Umbilical cord (tissue), 2 donors: Measurements from ENCODE around the gene FHDC1. TPM values are rescaled to one million over a fixed set of nuclear protein-coding genes. Genes with fewer than 3 reads are reported as not detected.
A peak's percentile ranks its signal among the peaks of the same experiment; 100 is the strongest.

Source experiments
- DNase-seq: peaks from one replicate; pipeline ENCODE4 v3.0.0-alpha.2; 2015; ENCODE audit warnings: low spot score
- total RNA-seq: library from RNA; depleted of rRNA; stranded (reverse); fragments of >200 nt; gene quantifications from one replicate; pipeline ENCODE4 v1.2.3, GENCODE V29; 2014; ENCODE audit warnings: low replicate concordance; ENCODE audit not compliant: insufficient read depth

The FHDC1 gene
- total RNA-seq, 1 donor from 2014 or later = 2.6 TPM

GRCh38 chr4:152957437-152958171 lies 21.5 kb downstream of the FHDC1 start:
- no peak for DNase-seq

GRCh38 chr4:152959080-152959479 lies 23.0 kb downstream of the FHDC1 start:
- no peak for DNase-seq

DNA sequence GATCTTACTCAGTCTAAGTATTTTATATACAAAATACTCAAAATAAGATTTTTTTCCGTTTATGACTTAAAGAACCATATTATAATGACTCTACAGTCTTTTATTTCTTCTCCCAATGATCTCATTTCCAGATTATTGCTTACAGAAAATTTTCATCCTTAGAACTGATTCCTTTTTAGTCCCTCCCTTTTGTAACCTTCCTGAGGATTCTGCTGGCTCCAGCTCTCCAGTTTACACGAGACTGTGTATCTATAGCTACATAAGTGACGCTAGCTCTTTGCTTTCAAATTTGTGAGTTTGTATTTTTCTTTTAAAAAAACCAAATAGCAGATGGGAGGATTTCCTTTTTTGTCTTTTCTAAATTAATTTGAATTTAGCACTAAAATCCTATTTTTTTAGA lies 24.0 kb downstream of the FHDC1 start:
- DNase-seq = no peak

DNA sequence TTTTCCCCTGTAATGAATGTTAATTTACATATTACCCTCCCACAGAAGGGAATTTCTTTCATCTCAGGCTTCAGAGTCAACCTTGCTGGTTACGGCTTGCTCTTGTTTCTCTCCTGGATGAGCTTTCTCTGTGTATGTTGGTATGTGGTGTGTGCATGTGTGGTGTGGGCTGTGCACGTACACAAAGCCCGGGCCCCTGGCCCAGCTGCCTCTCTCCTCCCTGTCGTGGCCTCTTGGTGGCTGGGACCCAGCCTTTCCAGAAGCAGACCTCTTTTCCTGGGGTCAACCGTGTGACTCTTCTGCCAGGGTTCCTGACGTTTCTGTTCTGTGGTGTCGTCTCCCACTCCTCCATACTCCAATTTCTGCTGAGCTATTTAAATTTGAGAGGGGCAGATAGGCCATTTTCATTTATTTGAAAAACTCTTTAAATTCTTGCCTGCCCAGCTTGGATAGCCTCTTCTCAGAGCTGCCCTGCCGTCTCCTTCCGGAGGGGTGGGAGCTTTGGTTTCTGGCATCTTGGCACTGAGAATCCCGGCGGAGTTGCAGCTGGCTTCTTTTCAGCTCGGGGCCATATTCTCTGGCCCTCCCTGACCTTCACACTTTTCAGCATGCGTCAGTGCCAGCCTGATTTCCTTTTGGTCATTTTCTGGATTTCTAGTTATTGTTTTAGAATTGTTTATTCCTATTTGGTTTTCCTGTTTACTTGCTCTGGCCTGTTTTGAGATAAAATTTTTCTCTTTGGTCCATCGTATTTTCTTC lies 25.1 kb downstream of the FHDC1 start:
- no peak for DNase-seq

DNA sequence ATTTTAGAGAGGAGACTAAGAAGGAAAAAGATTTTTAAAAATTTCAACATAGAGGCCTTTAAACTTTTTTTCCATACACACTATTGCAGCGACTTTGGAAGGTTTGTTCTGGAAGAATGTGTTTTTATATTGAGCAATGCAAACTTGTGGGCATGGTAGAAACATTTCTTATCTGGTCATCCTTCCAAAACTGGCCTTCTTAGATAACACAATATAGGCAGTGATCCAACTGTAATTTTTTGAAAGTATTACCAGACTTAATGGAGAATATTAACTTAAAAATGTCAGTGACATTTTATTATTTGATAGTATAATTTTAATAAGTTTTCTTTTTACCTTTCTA lies 25.6 kb downstream of the FHDC1 start:
- DNase-seq = no peak

GRCh38 chr4:152962150-152962549 lies 26.0 kb downstream of the FHDC1 start:
- DNase-seq = no peak

DNA sequence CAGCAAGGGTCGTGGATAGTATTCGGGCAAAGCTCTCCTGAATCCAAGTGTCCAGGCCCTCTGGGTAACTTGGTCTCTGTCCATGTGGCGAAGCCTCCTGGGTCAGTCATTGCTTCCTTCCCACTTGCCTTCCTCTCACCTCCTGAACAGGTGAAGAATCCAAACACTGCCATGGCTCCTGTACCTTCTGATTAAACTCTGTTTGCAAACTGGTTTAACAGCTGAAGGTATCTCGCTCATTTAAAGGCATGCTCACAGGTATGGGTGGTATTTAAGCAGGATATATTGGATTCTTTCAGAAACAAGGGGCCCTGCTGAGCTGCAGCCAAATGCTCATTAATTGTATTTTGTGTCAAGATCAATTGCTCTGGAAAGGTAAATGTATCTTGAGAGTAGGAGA lies 28.2 kb downstream of the FHDC1 start:
- peak; percentile 61 for DNase-seq

DNA sequence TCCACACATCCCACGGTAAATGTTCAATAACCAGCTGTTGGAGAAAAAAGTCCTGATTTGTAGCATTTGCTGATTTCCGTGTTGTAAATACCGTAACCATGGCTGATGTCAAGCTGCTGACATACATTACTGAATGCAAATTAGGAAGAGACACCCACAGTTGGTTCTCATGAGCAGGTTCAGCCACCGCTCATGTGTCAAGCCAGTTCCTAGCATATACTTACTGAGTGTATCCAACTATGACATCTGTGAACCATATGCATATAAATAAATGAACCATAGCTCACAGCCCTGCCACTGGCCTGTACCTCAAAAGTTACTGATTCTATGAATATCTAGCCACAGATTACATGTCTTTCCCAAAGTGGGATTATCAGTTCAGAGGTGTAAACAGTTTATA lies 29.5 kb downstream of the FHDC1 start:
- DNase-seq = no peak

DNA sequence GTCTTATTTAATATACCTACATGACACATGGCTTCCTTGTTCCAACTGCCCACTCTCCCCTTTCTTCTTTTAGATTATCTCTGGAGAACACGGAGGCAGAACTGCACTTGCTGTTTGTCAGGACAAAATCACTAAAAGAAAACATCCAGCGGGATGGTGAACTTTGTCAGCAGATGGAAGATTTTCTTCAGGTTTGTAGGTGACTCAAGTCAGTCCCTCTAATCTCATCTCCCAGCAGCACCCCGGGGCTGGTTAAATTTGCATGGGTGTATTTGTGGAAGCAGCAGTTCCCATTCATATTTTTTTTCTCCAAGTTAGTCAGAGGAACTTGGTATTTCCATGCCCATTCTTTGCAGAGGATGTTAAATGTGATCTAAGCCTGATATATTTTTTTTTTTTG lies 31.8 kb downstream of the FHDC1 start:
- DNase-seq = no peak

- no peak for DNase-seq
Measured at GRCh38 chr4:152968806-152969394, 32.8 kb downstream of the FHDC1 start.

DNA sequence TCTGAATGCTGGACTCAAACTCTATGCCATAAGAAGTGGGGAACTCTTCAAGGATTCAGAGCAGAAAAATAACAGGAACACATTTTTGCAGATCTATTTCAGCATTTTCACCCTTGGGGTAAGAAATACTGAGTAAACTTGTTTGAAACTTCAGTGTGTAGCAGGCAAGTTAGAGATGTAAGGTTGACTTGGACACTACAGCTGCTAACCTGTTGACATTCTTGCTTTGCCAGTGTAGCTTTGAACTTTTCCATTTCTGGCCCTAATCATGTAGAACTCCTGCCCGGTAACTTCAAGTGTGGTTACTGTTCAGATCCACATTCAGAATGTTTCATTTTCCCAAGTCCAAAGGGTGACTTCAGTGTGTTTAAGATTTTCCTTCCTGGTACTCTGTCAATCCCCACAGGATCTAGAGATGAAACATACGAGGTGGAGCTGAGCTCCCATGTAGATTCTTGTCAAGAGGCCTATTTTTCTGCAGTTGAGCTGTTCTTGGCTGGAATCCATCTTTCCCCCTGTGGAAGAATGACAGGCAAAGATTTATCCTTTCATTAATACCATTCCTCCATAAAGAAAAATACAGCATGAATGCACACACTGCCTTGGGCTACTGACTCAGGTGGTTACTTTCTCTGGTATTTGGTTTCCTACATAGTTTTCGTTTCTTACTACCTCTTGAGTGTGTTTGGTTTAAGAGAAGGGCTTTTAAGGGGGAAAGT lies 34.1 kb downstream of the FHDC1 start:
- peak; percentile 83 for DNase-seq

DNA sequence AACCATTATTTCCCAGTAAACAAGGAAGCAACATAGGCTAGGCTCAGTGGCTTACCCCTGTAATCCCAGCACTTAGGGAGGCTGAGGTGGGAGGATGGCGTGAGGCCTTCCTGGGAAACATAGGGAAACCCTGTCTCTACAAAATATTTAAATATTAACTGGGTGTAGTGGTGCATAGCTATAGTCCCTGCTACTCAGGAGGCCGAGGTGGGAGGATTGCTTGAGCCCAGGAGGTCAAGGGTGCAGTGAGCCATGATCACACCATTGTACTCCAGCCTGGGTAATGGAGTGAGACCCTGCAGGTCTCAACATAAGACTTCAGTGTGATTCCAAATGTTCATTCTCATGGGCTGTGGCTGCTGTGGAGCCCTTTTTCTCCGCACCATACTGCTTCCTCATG lies 34.9 kb downstream of the FHDC1 start:
- no peak for DNase-seq

GRCh38 chr4:152972821-152973628 lies 36.9 kb downstream of the FHDC1 start:
- peak; percentile 91 for DNase-seq

DNA sequence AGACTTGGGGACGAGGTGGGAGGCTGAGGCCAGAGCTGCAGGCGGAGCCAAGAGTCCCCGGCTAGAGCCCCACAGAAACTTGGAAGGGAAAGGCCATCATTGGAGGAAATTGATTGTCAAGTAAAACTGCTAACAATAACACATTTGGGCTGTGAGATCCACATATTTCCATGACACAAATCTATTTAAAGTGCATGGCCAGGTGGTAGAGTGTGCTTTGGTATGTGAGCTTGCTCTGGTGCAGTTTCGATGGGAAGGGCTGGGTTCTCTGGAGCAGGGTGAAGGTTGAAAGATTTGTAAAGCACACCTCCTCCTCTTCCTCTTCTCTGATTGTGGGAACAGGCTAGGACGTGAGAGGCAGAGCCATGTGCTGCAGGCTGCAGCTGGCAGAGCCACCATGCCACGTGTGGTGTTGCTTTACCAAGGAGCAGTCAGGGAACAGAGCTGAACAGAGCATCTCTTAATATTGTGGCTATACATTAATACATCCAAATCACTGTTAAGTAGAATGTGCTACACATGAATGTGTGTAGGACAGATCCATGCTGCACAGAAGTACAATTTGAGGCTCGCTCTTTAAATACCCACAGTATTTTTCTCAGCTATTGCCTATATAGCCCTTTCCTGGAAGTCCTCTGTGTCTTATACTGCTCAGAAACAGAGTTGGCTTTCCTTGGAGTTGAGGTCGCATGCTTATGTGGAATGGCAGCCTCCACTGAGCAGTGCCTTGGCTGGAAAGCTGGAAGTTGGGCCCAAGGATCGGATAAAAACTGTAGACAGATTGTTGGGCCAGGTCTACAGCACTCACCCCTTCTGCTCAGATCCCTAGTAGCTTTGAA lies 37.7 kb downstream of the FHDC1 start:
- no peak for DNase-seq

GRCh38 chr4:152974468-152975379 lies 38.6 kb downstream of the FHDC1 start:
- no peak for DNase-seq

DNA sequence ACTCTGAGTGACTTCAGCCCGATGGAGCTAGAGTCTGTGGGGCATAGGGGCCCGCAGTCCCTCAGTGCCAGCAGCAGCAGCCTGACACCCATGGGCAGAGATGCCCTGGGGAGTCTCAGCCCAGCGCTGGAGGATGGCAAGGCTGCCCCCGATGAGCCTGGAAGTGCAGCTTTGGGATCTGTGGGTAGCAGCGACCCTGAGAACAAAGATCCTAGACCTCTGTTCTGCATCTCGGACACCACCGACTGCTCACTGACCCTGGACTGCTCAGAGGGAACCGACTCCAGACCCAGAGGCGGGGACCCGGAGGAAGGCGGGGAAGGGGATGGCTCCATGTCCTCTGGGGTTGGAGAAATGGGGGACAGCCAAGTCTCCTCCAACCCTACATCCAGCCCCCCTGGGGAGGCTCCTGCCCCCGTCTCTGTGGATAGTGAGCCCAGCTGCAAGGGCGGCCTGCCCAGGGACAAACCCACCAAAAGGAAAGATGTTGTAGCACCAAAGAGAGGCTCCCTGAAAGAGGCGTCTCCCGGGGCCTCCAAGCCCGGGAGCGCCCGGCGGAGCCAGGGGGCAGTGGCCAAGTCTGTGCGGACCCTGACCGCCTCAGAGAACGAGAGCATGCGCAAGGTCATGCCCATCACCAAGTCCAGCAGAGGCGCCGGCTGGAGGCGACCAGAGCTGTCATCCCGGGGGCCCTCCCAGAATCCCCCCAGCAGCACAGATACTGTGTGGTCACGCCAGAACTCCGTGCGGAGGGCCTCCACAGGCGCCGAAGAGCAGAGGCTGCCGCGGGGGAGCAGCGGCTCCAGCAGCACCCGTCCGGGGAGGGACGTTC lies 39.5 kb downstream of the FHDC1 start:
- DNase-seq = no peak

DNA sequence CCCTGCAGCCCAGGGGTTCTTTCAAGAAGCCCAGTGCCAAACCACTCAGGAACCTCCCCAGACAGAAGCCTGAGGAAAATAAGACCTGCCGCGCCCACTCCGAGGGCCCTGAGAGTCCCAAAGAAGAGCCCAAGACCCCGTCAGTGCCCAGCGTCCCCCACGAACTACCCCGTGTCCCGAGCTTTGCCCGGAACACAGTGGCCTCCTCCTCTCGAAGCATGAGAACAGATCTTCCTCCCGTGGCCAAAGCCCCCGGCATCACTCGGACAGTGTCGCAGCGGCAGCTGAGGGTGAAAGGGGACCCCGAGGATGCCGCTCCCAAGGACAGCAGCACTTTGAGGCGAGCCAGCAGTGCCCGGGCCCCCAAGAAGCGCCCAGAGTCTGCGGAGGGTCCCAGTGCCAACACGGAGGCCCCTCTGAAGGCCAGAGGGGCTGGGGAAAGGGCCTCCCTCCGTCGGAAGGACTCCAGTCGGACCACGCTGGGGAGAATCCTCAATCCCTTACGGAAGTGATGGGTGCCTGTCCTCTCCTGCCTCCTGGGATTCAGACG lies 40.2 kb downstream of the FHDC1 start:
- DNase-seq = no peak

- no peak for DNase-seq
Measured at GRCh38 chr4:152979731-152980330, 43.7 kb downstream of the FHDC1 start.
